ENCODE data around the gene KCNJ10.

GRCh38 chr1:160024195-160024905 lies 45.6 kb downstream of the KCNJ10 start:
- TF ChIP-seq NR2C2 (CRISPR knock-in tag; IDR thresholded peaks at IDR 0.05) (no peak), CTCF (IDR thresholded peaks at IDR 0.05) (no peak), CREM (CRISPR knock-in tag; IDR thresholded peaks at IDR 0.05) (no peak), JUN (CRISPR knock-in tag; IDR thresholded peaks at IDR 0.05) (no peak), RELA (CRISPR knock-in tag; IDR thresholded peaks at IDR 0.05; ENCODE audit: borderline replicate concordance) (no peak), ATF3 (CRISPR knock-in tag; conservative IDR thresholded peaks at IDR 0.05) (no peak), RORB (CRISPR knock-in tag; IDR thresholded peaks at IDR 0.05) (no peak)
- TF ChIP-seq, protein P1, sequence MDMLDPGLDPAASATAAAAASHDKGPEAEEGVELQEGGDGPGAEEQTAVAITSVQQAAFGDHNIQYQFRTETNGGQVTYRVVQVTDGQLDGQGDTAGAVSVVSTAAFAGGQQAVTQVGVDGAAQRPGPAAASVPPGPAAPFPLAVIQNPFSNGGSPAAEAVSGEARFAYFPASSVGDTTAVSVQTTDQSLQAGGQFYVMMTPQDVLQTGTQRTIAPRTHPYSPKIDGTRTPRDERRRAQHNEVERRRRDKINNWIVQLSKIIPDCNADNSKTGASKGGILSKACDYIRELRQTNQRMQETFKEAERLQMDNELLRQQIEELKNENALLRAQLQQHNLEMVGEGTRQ (CRISPR knock-in tag; IDR thresholded peaks at IDR 0.05): no peak

All from WTC11 (cell line).